Ovary (tissue), 3 donors: ENCODE results near the gene MPPED1.

Experiments used
- EP300 ChIP-seq: sonication (generic); formaldehyde crosslinking; IDR thresholded peaks from one replicate; pipeline ENCODE4 v1.6.1; 2017; ENCODE audit warnings: antibody characterized with exemption
- POLR2A ChIP-seq: fragments of 450-650 bp; IDR thresholded peaks from one replicate; pipeline ENCODE4 v1.6.1; 2017; ENCODE audit warnings: antibody characterized with exemption, mild to moderate bottlenecking, moderate library complexity
- TF ChIP-seq, protein P1 (sequence below), 3 donors: fragments of 450-650 bp in 2 of 3; fragments of 200-600 bp in 1 of 3; IDR thresholded peaks; one replicate each; pipeline versions ENCODE4 v1.5.1 to v1.8.0; 2016 to 2022; ENCODE audit warnings: antibody characterized with exemption in 3 of 3, mild to moderate bottlenecking in 1 of 3
- donor health status: DM: no; HTN: no; CAD: no.

DNA sequence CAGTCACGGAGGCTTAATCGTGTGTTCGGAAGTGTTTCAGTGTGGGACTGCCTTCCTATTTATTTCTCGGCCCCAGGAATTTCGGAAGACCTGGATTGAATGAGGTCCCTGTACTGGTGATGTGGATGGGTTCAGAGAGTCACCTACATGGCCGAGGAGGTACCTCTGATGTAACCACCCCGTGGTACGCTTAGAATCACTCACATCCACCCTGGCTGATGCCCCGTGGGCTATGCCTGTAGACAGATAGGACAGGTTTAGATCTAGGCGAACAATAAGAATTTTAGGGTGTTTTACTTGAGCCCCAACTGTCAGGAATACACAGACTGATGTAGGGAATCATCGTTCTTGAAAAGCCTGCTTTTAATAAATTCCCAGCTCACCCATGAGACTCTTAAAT is 2.0 kb downstream of the MPPED1 start:
- TF ChIP-seq, protein P1, sequence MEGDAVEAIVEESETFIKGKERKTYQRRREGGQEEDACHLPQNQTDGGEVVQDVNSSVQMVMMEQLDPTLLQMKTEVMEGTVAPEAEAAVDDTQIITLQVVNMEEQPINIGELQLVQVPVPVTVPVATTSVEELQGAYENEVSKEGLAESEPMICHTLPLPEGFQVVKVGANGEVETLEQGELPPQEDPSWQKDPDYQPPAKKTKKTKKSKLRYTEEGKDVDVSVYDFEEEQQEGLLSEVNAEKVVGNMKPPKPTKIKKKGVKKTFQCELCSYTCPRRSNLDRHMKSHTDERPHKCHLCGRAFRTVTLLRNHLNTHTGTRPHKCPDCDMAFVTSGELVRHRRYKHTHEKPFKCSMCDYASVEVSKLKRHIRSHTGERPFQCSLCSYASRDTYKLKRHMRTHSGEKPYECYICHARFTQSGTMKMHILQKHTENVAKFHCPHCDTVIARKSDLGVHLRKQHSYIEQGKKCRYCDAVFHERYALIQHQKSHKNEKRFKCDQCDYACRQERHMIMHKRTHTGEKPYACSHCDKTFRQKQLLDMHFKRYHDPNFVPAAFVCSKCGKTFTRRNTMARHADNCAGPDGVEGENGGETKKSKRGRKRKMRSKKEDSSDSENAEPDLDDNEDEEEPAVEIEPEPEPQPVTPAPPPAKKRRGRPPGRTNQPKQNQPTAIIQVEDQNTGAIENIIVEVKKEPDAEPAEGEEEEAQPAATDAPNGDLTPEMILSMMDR (IDR thresholded peaks at IDR 0.05) = no peak
- TF ChIP-seq POLR2A (no peak), EP300 (no peak)
